GM23338 (cell line): ENCODE results near the gene GDAP1L1.

ENCODE experiments used
- CREB1 ChIP-seq: fragments of 250-450 bp; sonication (Bioruptor Pico); IDR thresholded peaks from 2 replicates; pipeline ENCODE4 v1.5.0; 2020; ENCODE audit warnings: low read depth, mild to moderate bottlenecking, moderate library complexity
- CTCF ChIP-seq, 2 experiments: fragments of 200-600 bp in 1 of 2; sonication (generic) in 1 of 2; conservative IDR thresholded peaks; 2 replicates each; pipeline versions ENCODE4 v1.5.1 to v1.6.1; 2016 to 2017; ENCODE audit warnings: antibody characterized with exemption in 2 of 2, low read depth in 2 of 2, mild to moderate bottlenecking in 2 of 2, moderate library complexity in 1 of 2
- EZH2 ChIP-seq: fragments of 200-600 bp; sonication (generic); IDR thresholded peaks from one replicate; pipeline ENCODE4 v1.8.0; 2017; ENCODE audit warnings: antibody characterized with exemption, mild to moderate bottlenecking, low read depth; ENCODE audit not compliant: unreplicated experiment
- EZH2phosphoT487 ChIP-seq: fragments of 200-600 bp; sonication (generic); IDR thresholded peaks from one replicate; pipeline ENCODE4 v1.8.1; 2018; ENCODE audit warnings: antibody characterized with exemption; ENCODE audit not compliant: unreplicated experiment
- POLR2AphosphoS5 ChIP-seq: IDR thresholded peaks from 2 replicates; pipeline ENCODE4 v1.6.1; 2016; ENCODE audit warnings: antibody characterized with exemption, low read depth
- REST ChIP-seq: IDR thresholded peaks from one replicate; pipeline ENCODE4 v1.6.1; 2018; ENCODE audit warnings: antibody characterized with exemption; ENCODE audit not compliant: unreplicated experiment
- ZNF114 ChIP-seq: fragments of 250-450 bp; sonication (Bioruptor Pico); IDR thresholded peaks from 2 replicates; pipeline ENCODE4 v1.5.0; 2020; ENCODE audit warnings: mild to moderate bottlenecking, moderate library complexity

GRCh38 chr20:44219791-44220190, 27.3 kb upstream of the GDAP1L1 start:
- TF ChIP-seq CTCF (conservative IDR thresholded peaks at IDR 0.05; ENCODE audit: low read depth in 2 of 2): no peak
- TF ChIP-seq POLR2AphosphoS5: no peak
- no peak for TF ChIP-seq EZH2
- TF ChIP-seq EZH2phosphoT487: no peak
- TF ChIP-seq REST: no peak
- TF ChIP-seq CREB1 (CRISPR knock-in tag): no peak
- no peak for TF ChIP-seq ZNF114 (CRISPR knock-in tag)
